ENCODE measurements around the gene FHIP2A.

- TF ChIP-seq POLR2A (IDR thresholded peaks at IDR 0.05): no peak
- no peak for TF ChIP-seq CTCF (IDR thresholded peaks at IDR 0.05)
Observed at GRCh38 chr10:114777415-114777814, 44.2 kb upstream of the FHIP2A start.
